ENCODE measurements around the gene PTPN9. TPM values are rescaled to one million over a fixed set of nuclear protein-coding genes. Genes with fewer than 3 reads are reported as not detected.

The PTPN9 gene
- total and polyA plus RNA-seq, 10 of the 15 experiments (the other 5 are each of a cell fraction or from before 2014, with no cell fraction given), result 7.8 to 29.1 (median 18.5) TPM

GRCh38 chr15:75449585-75450306 is 129.4 kb downstream of the PTPN9 start:
- POLR2A ChIA-PET, result interaction anchor here (0.6 to 7.2 kb wide), 4 partner anchors 37 to 190 kb away, joined by 3 to 110 read pairs (median 23); partner anchors contain the start of genes IMP3 and MAN2C1
- TF ChIP-seq ZNF687 (IDR thresholded peaks at IDR 0.05), result no peak
- no peak for TF ChIP-seq E2F8 (IDR thresholded peaks at IDR 0.05; ENCODE audit: low read depth, partially characterized antibody)
- no peak for TF ChIP-seq TARDBP (IDR thresholded peaks at IDR 0.05; ENCODE audit: borderline replicate concordance)
- no peak for TF ChIP-seq CREM (IDR thresholded peaks at IDR 0.05; ENCODE audit: low read depth)
- no peak for TF ChIP-seq USF1 (IDR thresholded peaks at IDR 0.05; ENCODE audit: borderline replicate concordance, extremely low read length, insufficient read depth, low read depth, low read length)
- no peak for TF ChIP-seq REST (IDR thresholded peaks at IDR 0.05; ENCODE audit: low read depth, low read length)

More at GRCh38 chr15:75449585-75450306, 129.4 kb downstream of the PTPN9 start:
- Histone ChIP-seq H3K27me3 (replicated peaks in 1 of 2; ENCODE audit: control insufficient read depth in 2 of 2, insufficient read depth in 2 of 2, low read length in 1 of 2) (no peaks in the 10 kb centered on the region), H3K36me3 (ENCODE audit: control insufficient read depth in 2 of 2, insufficient read depth in 2 of 2, low read length in 1 of 2) (peaks cover 0 to 6% of the 10 kb centered on the region in 2 experiments; a peak in 1 of 4 replicates), H3K4me3 (peak overlapping the region; percentile 96), H3K79me2 (ENCODE audit: control insufficient read depth, insufficient read depth, low read length) (peaks cover 68% of the 10 kb centered on the region), H2AFZ (ENCODE audit: control insufficient read depth, low read depth, low read length) (no peak overlapping the region), H3K27ac (ENCODE audit: control insufficient read depth, insufficient read depth) (peak overlapping the region; percentile 35; the same call in 1 of the 2 replicates), H4K20me1 (ENCODE audit: control insufficient read depth, insufficient read depth) (no peaks in the 10 kb centered on the region; the same call in 1 of the 2 replicates), H3K9me3 (replicated peaks; ENCODE audit: control insufficient read depth, insufficient read depth, low read length) (no peaks in the 10 kb centered on the region), H3K4me2 (ENCODE audit: control insufficient read depth, insufficient read depth) (peak overlapping the region; percentile 53), H3K4me1 (ENCODE audit: control insufficient read depth, insufficient read depth, low read length) (peaks cover 25% of the 10 kb centered on the region), H3K9ac (ENCODE audit: control insufficient read depth, insufficient read depth, low read length) (peak overlapping the region; percentile 64; the same call in 1 of the 2 replicates)
- intact Hi-C loops (cut with micrococcal nuclease; ENCODE audit: unreplicated experiment) (loop anchor here (2.0 to 5.0 kb wide), 4 partner anchors 81 to 427 kb away; partner anchors contain the start of genes MAN2C1, PPCDC and SNUPN), in situ Hi-C loops (cut with MboI) (no loop called here)
- RAD21 ChIA-PET (ENCODE audit: unreplicated experiment), result interaction anchor here (1.1 to 7.3 kb wide), 4 partner anchors 13 to 191 kb away, joined by 3 to 113 read pairs (median 37); partner anchors contain the start of genes IMP3 and MAN2C1
- no peak for FAIRE-seq
- WGBS (ENCODE audit: insufficient coverage, insufficient replicate concordance, low lambda C conversion rate, missing lambda C conversion rate), result 15% methylated on average over 14 of the region's 14 CpGs
- CTCF ChIA-PET, result interaction anchor here (1.0 kb wide), 1 partner anchor 82 kb away, joined by 3 read pairs; no protein-coding TSS in a partner anchor
- no peak for ATAC-seq
- SMC1A ChIA-PET (ENCODE audit: uncharacterized antibody, unreplicated experiment), result no interaction called here
- no TSS peak for BruUV-seq (replicated peaks)
- DNase-seq (ENCODE audit: low read depth, low spot score), result no peak
